Esophagus squamous epithelium (tissue), 4 donors: ENCODE data around the gene ATP8B1.

Experiments
- CTCF ChIP-seq, 6 experiments: fragments of 450-650 bp in 4 of 6; fragments of 200-600 bp in 2 of 6; sonication (generic) in 2 of 6; IDR thresholded peaks; one replicate each; pipeline ENCODE4 v1.5.1; 2016 to 2019; ENCODE audit warnings: antibody characterized with exemption in 6 of 6, mild to moderate bottlenecking in 4 of 6, moderate library complexity in 4 of 6
- POLR2A ChIP-seq, 4 donors: fragments of 450-650 bp; IDR thresholded peaks; one replicate each; pipeline ENCODE4 v1.6.1; 2017; ENCODE audit warnings: antibody characterized with exemption in 4 of 4, mild to moderate bottlenecking in 4 of 4, moderate library complexity in 3 of 4

GRCh38 chr18:57813245-57813644, 10.1 kb upstream of the ATP8B1 start:
- TF ChIP-seq POLR2A (IDR thresholded peaks at IDR 0.05) = no peak
- no peak for TF ChIP-seq CTCF (IDR thresholded peaks at IDR 0.05)
